HepG2 (cell line): ENCODE measurements around the gene INPP5K. TPM values are rescaled to one million over a fixed set of nuclear protein-coding genes. Genes with fewer than 3 reads are reported as not detected.

Experiments
- DNMT1 ChIP-seq: sonication (generic); formaldehyde crosslinking; IDR thresholded peaks from 2 replicates; pipeline ENCODE4 v1.5.1; 2020; ENCODE audit warnings: mild to moderate bottlenecking, missing genetic modification reagents
- ETV5 ChIP-seq: IDR thresholded peaks from 2 replicates; pipeline ENCODE4 v1.6.1; 2018; ENCODE audit warnings: missing biosample characterization, missing genetic modification reagents, inconsistent platforms, borderline replicate concordance
- FOXM1 ChIP-seq: sonication (generic); formaldehyde crosslinking; IDR thresholded peaks from 2 replicates; pipeline ENCODE4 v1.5.0; 2020; ENCODE audit warnings: missing genetic modification reagents
- GABPB1 ChIP-seq: IDR thresholded peaks from 2 replicates; pipeline ENCODE4 v1.6.1; 2016; ENCODE audit warnings: mild to moderate bottlenecking, missing genetic modification reagents, moderate library complexity, missing compliant biosample characterization
- MEF2D ChIP-seq: sonication (generic); formaldehyde crosslinking; IDR thresholded peaks from 2 replicates; pipeline ENCODE4 v1.5.1; 2020; ENCODE audit warnings: mild to moderate bottlenecking, missing genetic modification reagents
- MXI1 ChIP-seq: IDR thresholded peaks from 3 replicates; pipeline ENCODE4 v1.6.1; 2012; ENCODE audit warnings: low read depth, low read length, inconsistent platforms, borderline replicate concordance
- NCOA1 ChIP-seq: sonication (generic); formaldehyde crosslinking; IDR thresholded peaks from 2 replicates; pipeline ENCODE4 v1.9.0; 2021; ENCODE audit warnings: missing genetic modification reagents
- NRL ChIP-seq: sonication (generic); formaldehyde crosslinking; IDR thresholded peaks from 2 replicates; pipeline ENCODE4 v1.5.0; 2020; ENCODE audit warnings: missing genetic modification reagents, mild to moderate bottlenecking, moderate library complexity, borderline replicate concordance
- SALL1 ChIP-seq: sonication (generic); formaldehyde crosslinking; IDR thresholded peaks from 2 replicates; pipeline ENCODE4 v1.8.0; 2022; ENCODE audit warnings: mild to moderate bottlenecking, missing genetic modification reagents
- ZBTB3 ChIP-seq: sonication (generic); formaldehyde crosslinking; IDR thresholded peaks from 2 replicates; pipeline ENCODE4 v1.4.0; 2020; ENCODE audit warnings: low read depth, mild to moderate bottlenecking, moderate library complexity, missing genetic modification reagents, borderline replicate concordance
- ZNF136 ChIP-seq: sonication (generic); formaldehyde crosslinking; IDR thresholded peaks from 2 replicates; pipeline ENCODE4 v1.8.1; 2022; ENCODE audit warnings: low read depth, mild to moderate bottlenecking, moderate library complexity, missing genetic modification reagents
- ZNF251 ChIP-seq: sonication (generic); formaldehyde crosslinking; IDR thresholded peaks from 2 replicates; pipeline ENCODE4 v1.9.0; 2021; ENCODE audit warnings: mild to moderate bottlenecking, missing genetic modification reagents
- ZNF350 ChIP-seq: sonication (generic); formaldehyde crosslinking; IDR thresholded peaks from 2 replicates; pipeline ENCODE4 v1.4.0; 2020; ENCODE audit warnings: mild to moderate bottlenecking, low read depth, missing genetic modification reagents, borderline replicate concordance
- ZNF543 ChIP-seq: sonication (generic); formaldehyde crosslinking; IDR thresholded peaks from 2 replicates; pipeline ENCODE4 v1.4.0; 2020; ENCODE audit warnings: mild to moderate bottlenecking, missing genetic modification reagents
- ZSCAN25 ChIP-seq: sonication (generic); formaldehyde crosslinking; IDR thresholded peaks from 2 replicates; pipeline ENCODE4 v1.8.0; 2022; ENCODE audit warnings: mild to moderate bottlenecking, missing genetic modification reagents
- polyA plus RNA-seq, 8 experiments: library from polyadenylated mRNA; depleted of rRNA in 3 of 8; stranded (reverse) in 7 of 8; unstranded in 1 of 8; fragments of >200 nt; fragmentation: Illumina TruSeq in 4 of 8; extraction: Trizol in 4 of 8; gene quantifications; 2 replicates each; pipeline versions ENCODE4 v1.2.1 to v1.2.3, GENCODE V29; 2011 to 2016; ENCODE audit warnings: low read depth in 4 of 8, missing spikeins in 1 of 8, mixed read lengths in 1 of 8; ENCODE audit not compliant: insufficient read depth in 1 of 8
- total RNA-seq, 5 experiments: library from RNA; depleted of rRNA; stranded (reverse); fragments of >200 nt; fragmentation: Illumina TruSeq; extraction: Trizol; gene quantifications; 2 replicates each; pipeline ENCODE4 v1.2.3, GENCODE V29; 2016; ENCODE audit warnings: low read depth in 1 of 5
- TF ChIP-seq, protein P1 (sequence below): fragments of 450-650 bp; IDR thresholded peaks from 2 replicates; pipeline ENCODE4 v1.6.1; 2016
- TF ChIP-seq, protein P2 (sequence below): IDR thresholded peaks from 2 replicates; pipeline ENCODE4 v1.6.1; 2016; ENCODE audit warnings: missing biosample characterization, missing genetic modification reagents, low read depth
- TF ChIP-seq, protein P3 (sequence below): sonication (generic); formaldehyde crosslinking; IDR thresholded peaks from 2 replicates; pipeline ENCODE4 v1.9.0; 2021; ENCODE audit warnings: missing genetic modification reagents, borderline replicate concordance
- TF ChIP-seq, protein P4 (sequence below): sonication (generic); formaldehyde crosslinking; IDR thresholded peaks from 2 replicates; pipeline ENCODE4 v1.4.0; 2020; ENCODE audit warnings: missing genetic modification reagents

Gene INPP5K
- total and polyA plus RNA-seq, 2 of the 13 experiments (the other 11 are each of a cell fraction or from before 2014, with no cell fraction given) = 4.8 to 9.6 TPM

DNA sequence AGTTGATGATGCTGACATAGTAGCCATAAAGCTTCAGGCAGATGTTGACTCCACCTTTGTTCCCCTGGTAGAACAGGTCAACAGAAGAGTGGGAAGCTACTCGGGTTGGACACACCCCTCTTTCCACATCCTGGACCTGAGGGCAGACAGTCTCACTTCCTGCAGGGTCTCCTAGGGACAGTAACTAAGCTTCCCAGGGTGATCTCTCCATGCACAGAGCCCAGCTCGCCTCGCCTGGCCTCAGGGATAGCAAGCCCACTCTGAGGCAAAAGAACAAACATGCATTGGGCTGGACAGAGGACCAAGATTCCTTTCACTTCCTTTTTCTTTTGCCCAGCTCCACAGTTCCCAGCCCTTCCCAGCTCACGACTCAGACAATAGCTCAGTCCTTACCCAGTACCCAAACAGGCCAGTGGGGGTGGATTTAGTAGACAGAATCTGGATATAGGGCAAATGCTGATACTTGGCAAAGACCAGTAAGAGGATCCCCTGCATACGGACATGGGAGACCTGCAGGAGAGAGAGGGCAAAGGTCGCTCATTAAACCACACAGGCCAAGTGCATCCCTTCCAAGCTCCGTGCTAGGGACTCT is 7.0 kb downstream of the INPP5K start (continued):
- TF ChIP-seq, protein P1, sequence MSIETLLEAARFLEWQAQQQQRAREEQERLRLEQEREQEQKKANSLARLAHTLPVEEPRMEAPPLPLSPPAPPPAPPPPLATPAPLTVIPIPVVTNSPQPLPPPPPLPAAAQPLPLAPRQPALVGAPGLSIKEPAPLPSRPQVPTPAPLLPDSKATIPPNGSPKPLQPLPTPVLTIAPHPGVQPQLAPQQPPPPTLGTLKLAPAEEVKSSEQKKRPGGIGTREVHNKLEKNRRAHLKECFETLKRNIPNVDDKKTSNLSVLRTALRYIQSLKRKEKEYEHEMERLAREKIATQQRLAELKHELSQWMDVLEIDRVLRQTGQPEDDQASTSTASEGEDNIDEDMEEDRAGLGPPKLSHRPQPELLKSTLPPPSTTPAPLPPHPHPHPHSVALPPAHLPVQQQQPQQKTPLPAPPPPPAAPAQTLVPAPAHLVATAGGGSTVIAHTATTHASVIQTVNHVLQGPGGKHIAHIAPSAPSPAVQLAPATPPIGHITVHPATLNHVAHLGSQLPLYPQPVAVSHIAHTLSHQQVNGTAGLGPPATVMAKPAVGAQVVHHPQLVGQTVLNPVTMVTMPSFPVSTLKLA = no peak
- TF ChIP-seq ZNF136 (CRISPR knock-in tag) (no peak), ZNF251 (CRISPR knock-in tag) (no peak), NRL (CRISPR knock-in tag) (no peak), SALL1 (CRISPR knock-in tag) (peak; percentile 32), ZNF350 (CRISPR knock-in tag) (no peak), ZBTB3 (CRISPR knock-in tag) (no peak), MXI1 (peak; percentile 38; the same call in 1 of the 3 replicates), ZNF543 (CRISPR knock-in tag) (no peak), ETV5 (peak; percentile 68; the same call in 1 of the 2 replicates), NCOA1 (CRISPR knock-in tag) (no peak), DNMT1 (no peak), MEF2D (CRISPR knock-in tag) (peak; percentile 56; the same call in 1 of the 2 replicates), FOXM1 (CRISPR knock-in tag) (no peak), ZSCAN25 (CRISPR knock-in tag) (0 out of 2 replicates have a peak, but pooled peaks have one; percentile 26), GABPB1 (CRISPR knock-in tag) (peak; percentile 16; the same call in 1 of the 2 replicates)
- TF ChIP-seq, protein P2, sequence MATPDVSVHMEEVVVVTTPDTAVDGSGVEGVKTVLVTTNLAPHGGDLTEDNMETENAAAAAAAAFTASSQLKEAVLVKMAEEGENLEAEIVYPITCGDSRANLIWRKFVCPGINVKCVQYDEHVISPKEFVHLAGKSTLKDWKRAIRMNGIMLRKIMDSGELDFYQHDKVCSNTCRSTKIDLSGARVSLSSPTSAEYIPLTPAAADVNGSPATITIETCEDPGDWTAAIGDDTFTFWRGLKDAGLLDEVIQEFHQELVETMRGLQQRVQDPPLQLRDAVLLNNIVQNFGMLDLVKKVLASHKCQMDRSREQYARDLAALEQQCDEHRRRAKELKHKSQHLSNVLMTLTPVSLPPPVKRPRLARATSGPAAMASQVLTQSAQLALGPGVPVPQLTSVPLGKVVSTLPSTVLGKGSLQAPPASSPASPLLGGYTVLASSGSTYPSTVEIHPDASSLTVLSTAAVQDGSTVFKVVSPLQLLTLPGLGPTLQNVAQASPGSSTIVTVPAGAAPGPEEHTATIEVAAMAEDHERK (CRISPR knock-in tag) = no peak
- TF ChIP-seq, protein P3, sequence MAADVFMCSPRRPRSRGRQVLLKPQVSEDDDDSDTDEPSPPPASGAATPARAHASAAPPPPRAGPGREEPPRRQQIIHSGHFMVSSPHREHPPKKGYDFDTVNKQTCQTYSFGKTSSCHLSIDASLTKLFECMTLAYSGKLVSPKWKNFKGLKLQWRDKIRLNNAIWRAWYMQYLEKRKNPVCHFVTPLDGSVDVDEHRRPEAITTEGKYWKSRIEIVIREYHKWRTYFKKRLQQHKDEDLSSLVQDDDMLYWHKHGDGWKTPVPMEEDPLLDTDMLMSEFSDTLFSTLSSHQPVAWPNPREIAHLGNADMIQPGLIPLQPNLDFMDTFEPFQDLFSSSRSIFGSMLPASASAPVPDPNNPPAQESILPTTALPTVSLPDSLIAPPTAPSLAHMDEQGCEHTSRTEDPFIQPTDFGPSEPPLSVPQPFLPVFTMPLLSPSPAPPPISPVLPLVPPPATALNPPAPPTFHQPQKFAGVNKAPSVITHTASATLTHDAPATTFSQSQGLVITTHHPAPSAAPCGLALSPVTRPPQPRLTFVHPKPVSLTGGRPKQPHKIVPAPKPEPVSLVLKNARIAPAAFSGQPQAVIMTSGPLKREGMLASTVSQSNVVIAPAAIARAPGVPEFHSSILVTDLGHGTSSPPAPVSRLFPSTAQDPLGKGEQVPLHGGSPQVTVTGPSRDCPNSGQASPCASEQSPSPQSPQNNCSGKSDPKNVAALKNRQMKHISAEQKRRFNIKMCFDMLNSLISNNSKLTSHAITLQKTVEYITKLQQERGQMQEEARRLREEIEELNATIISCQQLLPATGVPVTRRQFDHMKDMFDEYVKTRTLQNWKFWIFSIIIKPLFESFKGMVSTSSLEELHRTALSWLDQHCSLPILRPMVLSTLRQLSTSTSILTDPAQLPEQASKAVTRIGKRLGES (CRISPR knock-in tag) = no peak
- TF ChIP-seq, protein P4, sequence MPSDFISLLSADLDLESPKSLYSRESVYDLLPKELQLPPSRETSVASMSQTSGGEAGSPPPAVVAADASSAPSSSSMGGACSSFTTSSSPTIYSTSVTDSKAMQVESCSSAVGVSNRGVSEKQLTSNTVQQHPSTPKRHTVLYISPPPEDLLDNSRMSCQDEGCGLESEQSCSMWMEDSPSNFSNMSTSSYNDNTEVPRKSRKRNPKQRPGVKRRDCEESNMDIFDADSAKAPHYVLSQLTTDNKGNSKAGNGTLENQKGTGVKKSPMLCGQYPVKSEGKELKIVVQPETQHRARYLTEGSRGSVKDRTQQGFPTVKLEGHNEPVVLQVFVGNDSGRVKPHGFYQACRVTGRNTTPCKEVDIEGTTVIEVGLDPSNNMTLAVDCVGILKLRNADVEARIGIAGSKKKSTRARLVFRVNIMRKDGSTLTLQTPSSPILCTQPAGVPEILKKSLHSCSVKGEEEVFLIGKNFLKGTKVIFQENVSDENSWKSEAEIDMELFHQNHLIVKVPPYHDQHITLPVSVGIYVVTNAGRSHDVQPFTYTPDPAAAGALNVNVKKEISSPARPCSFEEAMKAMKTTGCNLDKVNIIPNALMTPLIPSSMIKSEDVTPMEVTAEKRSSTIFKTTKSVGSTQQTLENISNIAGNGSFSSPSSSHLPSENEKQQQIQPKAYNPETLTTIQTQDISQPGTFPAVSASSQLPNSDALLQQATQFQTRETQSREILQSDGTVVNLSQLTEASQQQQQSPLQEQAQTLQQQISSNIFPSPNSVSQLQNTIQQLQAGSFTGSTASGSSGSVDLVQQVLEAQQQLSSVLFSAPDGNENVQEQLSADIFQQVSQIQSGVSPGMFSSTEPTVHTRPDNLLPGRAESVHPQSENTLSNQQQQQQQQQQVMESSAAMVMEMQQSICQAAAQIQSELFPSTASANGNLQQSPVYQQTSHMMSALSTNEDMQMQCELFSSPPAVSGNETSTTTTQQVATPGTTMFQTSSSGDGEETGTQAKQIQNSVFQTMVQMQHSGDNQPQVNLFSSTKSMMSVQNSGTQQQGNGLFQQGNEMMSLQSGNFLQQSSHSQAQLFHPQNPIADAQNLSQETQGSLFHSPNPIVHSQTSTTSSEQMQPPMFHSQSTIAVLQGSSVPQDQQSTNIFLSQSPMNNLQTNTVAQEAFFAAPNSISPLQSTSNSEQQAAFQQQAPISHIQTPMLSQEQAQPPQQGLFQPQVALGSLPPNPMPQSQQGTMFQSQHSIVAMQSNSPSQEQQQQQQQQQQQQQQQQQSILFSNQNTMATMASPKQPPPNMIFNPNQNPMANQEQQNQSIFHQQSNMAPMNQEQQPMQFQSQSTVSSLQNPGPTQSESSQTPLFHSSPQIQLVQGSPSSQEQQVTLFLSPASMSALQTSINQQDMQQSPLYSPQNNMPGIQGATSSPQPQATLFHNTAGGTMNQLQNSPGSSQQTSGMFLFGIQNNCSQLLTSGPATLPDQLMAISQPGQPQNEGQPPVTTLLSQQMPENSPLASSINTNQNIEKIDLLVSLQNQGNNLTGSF = no peak
